Measurements from ENCODE around the gene MAP4K2. TPM values are rescaled to one million over a fixed set of nuclear protein-coding genes. Genes with fewer than 3 reads are reported as not detected.
A peak's percentile ranks its signal among the peaks of the same experiment; 100 is the strongest.

Gene MAP4K2
- total and polyA plus RNA-seq, 2 of the 13 experiments (the other 11 are each of a cell fraction or from before 2014, with no cell fraction given) = 8.3 to 17.6 TPM

DNA sequence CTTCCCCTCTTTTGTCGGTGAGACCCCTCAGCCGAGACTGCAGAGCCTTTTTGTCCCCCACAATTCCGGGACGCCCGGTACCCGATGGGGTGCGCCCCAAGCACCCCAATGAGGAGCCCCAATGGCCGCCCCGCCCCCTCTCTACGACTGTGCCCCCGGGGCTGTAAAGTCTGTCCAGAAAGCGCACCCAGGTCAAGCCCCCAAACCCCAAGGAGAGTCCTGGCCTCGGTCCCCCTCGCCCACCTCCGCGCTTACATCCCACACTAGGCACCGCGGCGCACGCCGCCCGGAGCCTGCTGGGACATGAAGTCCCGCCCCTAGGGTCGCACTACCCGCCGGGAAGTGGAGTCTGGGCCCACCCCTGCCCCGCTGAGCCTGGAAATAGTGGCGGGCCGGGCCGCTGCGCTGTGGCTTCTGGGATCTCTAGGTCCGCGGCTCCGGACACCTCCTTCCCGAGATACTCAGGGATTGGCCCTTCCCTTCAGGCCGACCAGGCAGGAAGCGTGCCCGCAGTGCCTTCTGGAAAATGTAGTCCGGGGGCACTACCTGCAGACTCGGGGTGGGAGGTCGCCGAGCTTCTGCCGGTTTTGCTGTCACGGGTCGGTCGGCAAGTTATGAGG is 7.4 kb upstream of the MAP4K2 start, which contains the start of gene MEN1 (continued):
- TF ChIP-seq TBL1XR1 (IDR thresholded peaks at IDR 0.05; ENCODE audit: borderline replicate concordance, low read length, partially characterized antibody) = no peak
- TF ChIP-seq TEAD2 (CRISPR knock-in tag; IDR thresholded peaks at IDR 0.05) = no peak
- no peak; the same call in 1 of the 2 replicates for TF ChIP-seq ZMAT3 (CRISPR knock-in tag; conservative IDR thresholded peaks at IDR 0.05)
- no peak for TF ChIP-seq SMAD1 (CRISPR knock-in tag; IDR thresholded peaks at IDR 0.05; ENCODE audit: borderline replicate concordance, low read depth)
- TF ChIP-seq HNF4G (IDR thresholded peaks at IDR 0.05; ENCODE audit: borderline replicate concordance, low read depth, low read length) = no peak
- TF ChIP-seq HNF4G (CRISPR knock-in tag; IDR thresholded peaks at IDR 0.05; ENCODE audit: borderline replicate concordance, low read depth) = no peak
- no peak for TF ChIP-seq CENPT (CRISPR knock-in tag; IDR thresholded peaks at IDR 0.05; ENCODE audit: low read depth)
- peak; percentile 92; the same call in 1 of the 2 replicates for TF ChIP-seq NRL (CRISPR knock-in tag; IDR thresholded peaks at IDR 0.05; ENCODE audit: borderline replicate concordance)
- 0 out of 2 replicates have a peak, but pooled peaks have one; percentile 39 for TF ChIP-seq HNRNPL (IDR thresholded peaks at IDR 0.05; ENCODE audit: low read depth, low read length)
- TF ChIP-seq ATF7-NPFF (CRISPR knock-in tag; IDR thresholded peaks at IDR 0.05; ENCODE audit: low read depth) = no peak
- TF ChIP-seq UBTF (CRISPR knock-in tag; IDR thresholded peaks at IDR 0.05) = peak; percentile 58
- TF ChIP-seq MYNN (CRISPR knock-in tag; IDR thresholded peaks at IDR 0.05; ENCODE audit: low read depth) = no peak
- peak; percentile 73; the same call in 1 of the 2 replicates for TF ChIP-seq KLF15 (CRISPR knock-in tag; IDR thresholded peaks at IDR 0.05; ENCODE audit: borderline replicate concordance)
- TF ChIP-seq ONECUT2 (CRISPR knock-in tag; IDR thresholded peaks at IDR 0.05) = no peak
- TF ChIP-seq ZBTB21 (CRISPR knock-in tag; IDR thresholded peaks at IDR 0.05) = no peak
- peak; percentile 97 for TF ChIP-seq ZFX (CRISPR knock-in tag; IDR thresholded peaks at IDR 0.05; ENCODE audit: low read depth)
- peak; percentile 81; the same call in 1 of the 2 replicates for TF ChIP-seq ZFP91 (CRISPR knock-in tag; IDR thresholded peaks at IDR 0.05; ENCODE audit: borderline replicate concordance)
- no peak for TF ChIP-seq TMF1 (CRISPR knock-in tag; IDR thresholded peaks at IDR 0.05; ENCODE audit: low read depth)
- TF ChIP-seq SAFB2 (CRISPR knock-in tag; IDR thresholded peaks at IDR 0.05; ENCODE audit: borderline replicate concordance, low read depth) = no peak
- no peak for TF ChIP-seq ZNF670 (CRISPR knock-in tag; IDR thresholded peaks at IDR 0.05; ENCODE audit: borderline replicate concordance)
- 0 out of 2 replicates have a peak, but pooled peaks have one; percentile 54 for TF ChIP-seq ZSCAN31 (CRISPR knock-in tag; IDR thresholded peaks at IDR 0.05; ENCODE audit: low read depth)
- TF ChIP-seq ZNF34 (CRISPR knock-in tag; IDR thresholded peaks at IDR 0.05; ENCODE audit: borderline replicate concordance) = 0 out of 2 replicates have a peak, but pooled peaks have one; percentile 53
- 0 out of 2 replicates have a peak, but pooled peaks have one; percentile 20 for TF ChIP-seq MTA1 (CRISPR knock-in tag; IDR thresholded peaks at IDR 0.05; ENCODE audit: borderline replicate concordance)
- TF ChIP-seq NAIF1 (CRISPR knock-in tag; IDR thresholded peaks at IDR 0.05; ENCODE audit: borderline replicate concordance) = peak; percentile 64; the same call in 1 of the 2 replicates
- peak; percentile 57; the same call in 1 of the 2 replicates for TF ChIP-seq MED1 (CRISPR knock-in tag; IDR thresholded peaks at IDR 0.05)
- TF ChIP-seq MAFG (CRISPR knock-in tag; IDR thresholded peaks at IDR 0.05) = no peak
- TF ChIP-seq ATF7 (IDR thresholded peaks at IDR 0.05) = no peak
- TF ChIP-seq ATF7 (CRISPR knock-in tag; IDR thresholded peaks at IDR 0.05) = peak; percentile 46; the same call in 1 of the 2 replicates
